Sigmoid colon (tissue), 4 donors: ENCODE data around the gene ZFP36.

Experiments used
- EP300 ChIP-seq, 4 donors: sonication (generic); formaldehyde crosslinking; IDR thresholded peaks; one replicate each; pipeline ENCODE4 v1.6.1; 2017; ENCODE audit warnings: antibody characterized with exemption in 4 of 4
- POLR2A ChIP-seq, 2 donors: fragments of 450-650 bp; IDR thresholded peaks; one replicate each; pipeline ENCODE4 v1.6.1; 2016; ENCODE audit warnings: antibody characterized with exemption in 2 of 2, mild to moderate bottlenecking in 2 of 2, moderate library complexity in 2 of 2
- TF ChIP-seq, protein P1 (sequence below), 4 experiments: fragments of 450-650 bp in 3 of 4; fragments of 200-600 bp in 1 of 4; IDR thresholded peaks; one replicate each; pipeline ENCODE4 v1.5.1; 2016 to 2019; ENCODE audit warnings: antibody characterized with exemption in 4 of 4, mild to moderate bottlenecking in 3 of 4, moderate library complexity in 2 of 4

DNA sequence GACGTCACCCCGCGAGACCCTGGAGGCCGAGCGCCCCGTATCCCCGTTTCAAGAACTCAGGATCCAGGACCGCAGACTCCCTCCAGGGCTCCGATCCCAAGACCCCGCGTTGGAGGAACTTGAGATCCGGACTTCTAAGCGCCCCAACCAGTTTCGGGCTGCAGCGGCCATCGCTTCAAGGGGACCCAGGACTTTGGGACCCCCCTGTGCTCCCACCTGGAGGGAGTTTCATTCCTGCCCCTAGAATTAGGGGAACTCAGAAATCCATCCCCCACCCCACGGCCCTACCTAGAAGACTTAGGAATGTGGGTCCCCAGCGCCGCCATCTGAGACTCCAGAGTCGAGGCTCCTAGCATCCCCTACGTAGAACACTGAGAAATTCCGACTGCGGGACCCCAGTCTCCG lies 6.2 kb downstream of the ZFP36 start:
- TF ChIP-seq, protein P1, sequence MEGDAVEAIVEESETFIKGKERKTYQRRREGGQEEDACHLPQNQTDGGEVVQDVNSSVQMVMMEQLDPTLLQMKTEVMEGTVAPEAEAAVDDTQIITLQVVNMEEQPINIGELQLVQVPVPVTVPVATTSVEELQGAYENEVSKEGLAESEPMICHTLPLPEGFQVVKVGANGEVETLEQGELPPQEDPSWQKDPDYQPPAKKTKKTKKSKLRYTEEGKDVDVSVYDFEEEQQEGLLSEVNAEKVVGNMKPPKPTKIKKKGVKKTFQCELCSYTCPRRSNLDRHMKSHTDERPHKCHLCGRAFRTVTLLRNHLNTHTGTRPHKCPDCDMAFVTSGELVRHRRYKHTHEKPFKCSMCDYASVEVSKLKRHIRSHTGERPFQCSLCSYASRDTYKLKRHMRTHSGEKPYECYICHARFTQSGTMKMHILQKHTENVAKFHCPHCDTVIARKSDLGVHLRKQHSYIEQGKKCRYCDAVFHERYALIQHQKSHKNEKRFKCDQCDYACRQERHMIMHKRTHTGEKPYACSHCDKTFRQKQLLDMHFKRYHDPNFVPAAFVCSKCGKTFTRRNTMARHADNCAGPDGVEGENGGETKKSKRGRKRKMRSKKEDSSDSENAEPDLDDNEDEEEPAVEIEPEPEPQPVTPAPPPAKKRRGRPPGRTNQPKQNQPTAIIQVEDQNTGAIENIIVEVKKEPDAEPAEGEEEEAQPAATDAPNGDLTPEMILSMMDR (IDR thresholded peaks at IDR 0.05) = no peak
- TF ChIP-seq POLR2A (IDR thresholded peaks at IDR 0.05) = no peak
- no peak for TF ChIP-seq EP300 (IDR thresholded peaks at IDR 0.05)
